Endothelial cell of umbilical vein (primary cell): Measurements from ENCODE around the gene USP17L21.
"Not testable (repeated sequence)": the region's sequence is repeated elsewhere in the genome, so short reads cannot be mapped to it uniquely, and the experiment has no call there.

Experiments used
- CTCF ChIP-seq, 2 donors: IDR thresholded peaks; 1 replicate in 1 of 2; 2 replicates in 1 of 2; pipeline ENCODE4 v1.5.1; 2011; ENCODE audit warnings: low read length in 2 of 2, mild to moderate bottlenecking in 2 of 2, moderate library complexity in 2 of 2, control low read depth in 1 of 2, inconsistent platforms in 1 of 2, low read depth in 1 of 2; ENCODE audit not compliant: insufficient read depth in 1 of 2; ENCODE audit errors: extremely low read depth in 1 of 2
- EZH2 ChIP-seq: IDR thresholded peaks from 2 replicates; pipeline ENCODE4 v1.6.1; 2012; ENCODE audit warnings: borderline replicate concordance, low read depth, mild to moderate bottlenecking, moderate library complexity, low read length, inconsistent platforms; ENCODE audit not compliant: severe bottlenecking
- FOS ChIP-seq: IDR thresholded peaks from 2 replicates; pipeline ENCODE4 v1.6.1; 2011; ENCODE audit warnings: mild to moderate bottlenecking, low read length, moderate library complexity, borderline replicate concordance; ENCODE audit not compliant: insufficient read depth
- MAX ChIP-seq: IDR thresholded peaks from 2 replicates; pipeline ENCODE4 v1.6.1; 2011; ENCODE audit not compliant: insufficient read depth, insufficient read length
- POLR2AphosphoS5 ChIP-seq: IDR thresholded peaks from 2 replicates; pipeline ENCODE4 v1.6.1; 2012; ENCODE audit warnings: low read depth, mild to moderate bottlenecking, control low read depth, low read length, moderate library complexity; ENCODE audit not compliant: insufficient read depth

GRCh38 chr4:9214701-9215100 lies 48.0 kb upstream of the USP17L21 start:
- TF ChIP-seq MAX; CTCF (IDR thresholded peaks at IDR 0.05; ENCODE audit: extremely low read depth in 1 of 2, insufficient read depth in 1 of 2, low read depth in 1 of 2, low read length in 2 of 2); POLR2AphosphoS5; FOS; EZH2: not testable (repeated sequence)
